GM19328 (cell line): ENCODE measurements around the gene CTBP1.

Experiments
- ATAC-seq: cut with Tn5 transposase; IDR thresholded peaks from one replicate; pipeline ENCODE4 v1.9.1; 2021; ENCODE audit warnings: mild to moderate bottlenecking, moderate library complexity; ENCODE audit not compliant: unreplicated experiment

Gene CTBP1

DNA sequence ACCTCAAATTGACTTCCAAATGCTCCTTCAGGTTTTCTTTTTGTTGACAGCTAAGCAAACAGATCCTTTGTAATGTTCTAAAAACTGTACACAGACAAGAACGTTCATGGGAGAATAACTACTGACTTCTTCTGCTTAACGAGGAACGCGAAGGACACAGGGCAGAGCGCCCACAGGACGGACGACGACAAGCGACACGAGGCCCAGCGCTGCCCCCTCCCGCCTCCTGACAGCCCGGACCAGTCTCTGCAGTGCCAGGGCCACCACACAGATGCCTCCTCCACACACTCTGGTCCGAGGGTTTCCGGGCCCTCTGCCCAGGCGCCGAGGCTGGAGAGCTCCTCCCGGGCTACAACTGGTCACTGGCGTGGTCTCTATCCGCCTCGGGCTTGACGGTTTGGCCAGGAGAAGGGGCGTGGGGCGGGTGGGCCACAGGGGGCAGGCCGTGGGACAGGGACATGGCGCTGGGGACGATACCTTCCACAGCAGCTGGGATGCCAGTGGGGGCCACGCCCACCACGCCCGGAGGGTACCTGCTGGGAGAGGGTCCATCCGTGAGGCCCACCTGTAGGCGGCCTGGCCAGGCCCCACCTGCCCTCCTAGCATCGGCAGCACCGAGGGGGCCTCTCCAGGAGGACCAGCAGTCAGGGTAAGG, 36.9 kb downstream of the CTBP1 start:
- no peak for ATAC-seq

GRCh38 chr4:1211371-1211770, 37.6 kb downstream of the CTBP1 start:
- no peak for ATAC-seq

DNA sequence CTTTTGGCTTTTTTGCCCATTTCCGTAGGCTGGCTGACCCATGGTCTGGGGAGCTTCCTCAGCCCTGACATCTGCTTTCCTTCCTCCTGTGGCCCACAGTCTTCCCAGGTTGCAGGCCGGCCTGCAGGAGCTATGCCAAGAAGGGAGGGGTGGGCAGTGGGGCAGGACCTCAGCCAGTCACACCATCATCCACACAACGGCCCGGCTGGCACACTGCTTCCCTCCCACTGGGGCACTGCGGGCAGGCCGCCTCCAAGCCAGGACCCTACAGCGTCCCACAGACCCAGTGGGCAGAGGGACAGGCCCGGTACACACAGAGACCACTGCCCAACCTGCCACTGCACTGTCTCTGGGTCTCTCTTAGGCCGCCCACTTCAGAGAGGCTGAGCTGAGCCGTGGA, 38.0 kb downstream of the CTBP1 start:
- ATAC-seq: no peak

DNA sequence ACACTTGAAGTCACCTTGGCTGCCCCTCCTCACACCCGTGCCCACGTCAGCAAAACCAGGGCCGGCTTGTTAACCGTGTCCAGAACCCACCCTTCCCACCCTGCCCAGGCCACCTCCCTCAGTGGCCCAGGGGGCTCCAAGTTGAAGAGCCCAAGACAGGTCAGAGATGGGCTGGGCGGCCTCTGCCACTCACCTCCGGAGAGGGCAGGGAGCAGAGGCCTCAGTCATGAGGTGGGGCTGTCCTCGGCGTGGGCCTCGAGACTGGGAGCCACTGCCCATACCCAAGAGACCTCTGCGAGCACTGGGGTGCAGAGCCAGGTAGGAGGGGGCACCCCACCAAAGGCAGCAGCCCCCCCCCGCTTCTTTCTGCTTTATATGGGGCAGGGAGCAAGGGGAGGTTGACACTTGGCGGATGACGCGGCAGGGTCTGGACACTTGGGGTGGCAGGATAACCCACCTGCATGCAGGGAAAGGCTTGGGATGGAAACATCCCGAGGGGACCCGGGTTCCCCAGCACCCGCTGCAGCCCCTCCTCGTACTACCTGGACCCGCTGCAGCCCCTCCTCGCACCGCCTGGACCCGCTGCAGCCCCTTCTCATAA, 38.6 kb downstream of the CTBP1 start:
- no peak for ATAC-seq

DNA sequence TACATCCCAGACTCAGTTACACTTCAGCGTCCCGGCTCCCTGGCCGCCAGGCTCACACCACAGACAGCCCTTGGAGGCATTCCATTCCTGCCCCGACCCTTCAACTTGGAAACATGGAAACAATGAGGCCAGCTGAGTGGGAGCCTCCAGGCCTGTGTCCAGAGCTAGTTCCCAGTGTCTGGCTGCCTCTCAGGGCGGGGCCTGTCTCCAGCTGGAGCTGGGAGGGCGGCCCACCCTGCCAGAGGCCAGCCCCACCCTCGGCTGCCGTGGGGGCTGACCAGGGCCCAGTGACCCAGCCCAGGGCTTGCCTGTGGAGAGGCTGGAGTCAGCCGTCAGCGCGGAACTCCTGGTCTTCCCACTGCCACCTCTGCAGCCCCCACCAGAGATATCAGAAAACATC, 39.1 kb downstream of the CTBP1 start:
- no peak for ATAC-seq

GRCh38 chr4:1208970-1209704, 39.8 kb downstream of the CTBP1 start:
- ATAC-seq: no peak

- ATAC-seq: no peak
Observed at GRCh38 chr4:1208266-1208961, 40.5 kb downstream of the CTBP1 start.

DNA sequence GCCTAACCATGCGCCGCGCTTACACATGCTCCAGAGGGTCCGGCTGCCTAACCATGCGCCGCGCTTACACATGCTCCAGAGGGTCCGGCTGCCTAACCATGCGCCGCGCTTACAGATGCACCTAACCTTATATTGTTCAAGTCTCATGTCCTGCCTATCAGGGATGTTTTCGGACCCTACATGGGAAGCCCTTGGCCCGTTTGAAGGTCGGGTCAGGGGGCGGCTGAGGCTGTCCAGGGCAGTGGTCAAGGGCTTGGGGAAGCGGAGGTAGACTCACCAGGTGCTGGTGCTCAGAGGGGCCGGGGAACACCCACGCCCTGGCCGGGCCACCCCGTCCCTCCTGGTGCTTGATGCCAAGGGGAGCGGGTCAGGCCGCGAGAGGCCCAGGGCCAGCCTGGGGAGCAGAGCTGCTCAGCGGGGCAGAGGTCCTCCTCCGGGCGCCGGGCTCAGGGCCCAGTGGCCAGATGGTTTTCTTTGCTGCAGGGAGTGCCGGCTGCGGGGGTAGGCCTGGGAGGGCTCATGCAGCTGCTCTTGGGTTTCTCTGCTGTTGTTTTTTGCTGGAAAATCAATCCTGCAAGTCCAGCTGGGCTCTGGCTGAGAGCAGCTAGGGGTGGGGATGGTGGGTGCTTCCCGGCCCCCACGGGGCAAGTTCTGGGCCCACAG, 41.2 kb downstream of the CTBP1 start:
- no peak for ATAC-seq

DNA sequence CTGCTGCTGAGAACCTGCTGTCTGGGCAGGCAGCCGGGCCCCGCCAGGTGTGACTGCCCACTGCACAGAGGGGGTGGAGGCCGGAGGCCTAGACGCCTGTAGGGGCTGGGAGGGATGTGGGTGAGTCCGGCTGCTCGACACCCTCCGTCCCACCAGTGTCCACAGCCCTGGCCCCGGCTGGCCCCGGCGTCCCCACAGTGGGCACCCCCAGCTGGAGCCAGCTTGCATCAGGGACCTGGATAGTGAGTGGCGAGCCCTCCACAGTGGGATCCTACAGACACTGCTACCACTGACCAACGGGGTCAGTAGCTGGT, 41.8 kb downstream of the CTBP1 start:
- ATAC-seq: no peak

- no peak for ATAC-seq
Observed at GRCh38 chr4:1206299-1207156, 42.4 kb downstream of the CTBP1 start.

- ATAC-seq: no peak
Observed at GRCh38 chr4:1205586-1206298, 43.2 kb downstream of the CTBP1 start.

DNA sequence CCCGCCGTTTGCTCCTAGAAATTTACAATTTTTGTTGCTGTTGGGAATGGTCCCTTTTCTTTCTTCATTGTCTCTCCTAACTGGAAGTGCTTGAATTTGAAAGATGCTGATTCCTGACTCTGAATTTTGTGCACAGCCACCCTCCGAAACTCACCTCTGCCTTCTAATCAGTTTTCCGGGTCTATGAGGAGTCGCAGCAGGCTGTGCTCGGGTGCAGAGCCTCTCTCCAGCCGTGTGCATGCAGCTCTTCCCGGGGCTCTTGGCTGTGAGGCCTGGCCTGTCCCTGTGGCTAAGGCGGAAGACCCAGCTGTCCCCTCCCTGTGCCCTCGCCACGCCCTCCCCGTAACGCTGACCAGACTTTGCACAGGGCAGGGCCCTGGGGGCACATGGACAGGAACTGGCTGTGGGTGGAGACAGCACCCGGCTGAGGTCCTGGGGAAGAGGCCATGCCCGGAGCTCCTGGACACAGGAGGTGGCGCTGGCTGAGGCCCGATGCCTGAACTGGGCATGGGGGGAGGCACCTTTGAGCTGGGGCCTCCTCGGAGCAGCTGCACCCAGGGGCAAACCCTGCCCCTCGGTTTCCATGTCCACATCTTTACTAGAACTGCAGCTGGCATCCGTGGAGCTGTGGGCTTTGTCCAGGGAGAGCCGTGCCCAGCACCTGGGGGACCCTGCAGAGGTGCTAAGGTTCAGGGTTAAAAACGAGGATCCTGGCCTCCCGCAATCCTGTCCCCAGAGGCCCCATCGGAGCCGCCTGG, 43.9 kb downstream of the CTBP1 start:
- ATAC-seq: no peak

DNA sequence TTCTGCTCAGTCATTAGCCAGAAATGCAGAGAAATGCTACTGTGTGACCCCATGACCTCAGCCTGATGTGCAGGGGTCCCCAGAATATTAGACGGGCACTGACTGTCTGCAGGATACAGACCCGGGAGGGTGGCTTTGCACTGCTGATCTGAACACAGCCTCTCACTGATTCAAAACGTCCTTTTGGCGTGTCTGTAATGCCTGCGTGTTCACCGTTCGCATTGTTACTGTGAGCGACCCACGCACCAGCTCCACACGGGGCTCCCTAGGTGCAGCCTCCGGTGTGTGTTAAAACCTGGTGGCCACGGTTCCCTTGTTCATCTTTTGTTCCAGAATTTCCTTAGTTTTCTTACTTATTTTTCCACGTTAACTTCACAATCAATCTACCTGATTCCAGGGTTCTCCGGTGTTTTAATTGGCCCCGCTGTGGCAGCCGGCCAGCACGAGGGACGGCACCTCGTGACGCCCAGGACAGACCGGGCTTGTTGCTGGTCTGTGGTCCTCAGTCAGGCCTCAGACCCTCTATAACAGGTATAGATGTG, 44.6 kb downstream of the CTBP1 start:
- no peak for ATAC-seq

DNA sequence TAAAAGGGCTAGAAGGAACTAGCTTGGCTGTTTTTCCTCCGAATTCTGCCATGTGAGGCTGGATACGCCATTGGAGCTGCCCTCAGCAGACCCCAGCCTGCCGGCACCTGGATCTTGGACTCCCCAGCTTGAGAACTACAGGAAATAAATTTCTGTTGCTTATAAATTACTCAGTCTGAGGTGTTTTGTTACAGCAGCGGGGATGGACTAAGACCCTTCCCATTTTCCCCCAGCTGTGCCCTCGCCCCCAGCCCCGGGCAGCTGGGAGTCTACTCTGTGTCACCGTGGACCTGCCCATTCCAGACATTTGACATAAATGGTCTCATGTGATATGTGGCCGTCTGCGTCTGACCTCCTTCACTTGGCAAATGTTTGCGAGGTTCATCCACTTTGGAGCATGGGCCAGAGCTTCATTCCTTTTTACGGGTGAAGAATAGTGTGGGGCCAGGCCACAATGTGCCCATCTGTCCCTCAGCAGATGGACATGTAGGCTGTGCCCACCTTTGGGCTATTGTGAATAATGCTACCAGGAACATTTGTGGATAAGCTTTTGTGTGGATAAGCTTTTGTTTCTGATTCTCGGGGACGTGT, 45.8 kb downstream of the CTBP1 start:
- ATAC-seq: no peak

GRCh38 chr4:1202526-1203011, 46.4 kb downstream of the CTBP1 start:
- no peak for ATAC-seq

DNA sequence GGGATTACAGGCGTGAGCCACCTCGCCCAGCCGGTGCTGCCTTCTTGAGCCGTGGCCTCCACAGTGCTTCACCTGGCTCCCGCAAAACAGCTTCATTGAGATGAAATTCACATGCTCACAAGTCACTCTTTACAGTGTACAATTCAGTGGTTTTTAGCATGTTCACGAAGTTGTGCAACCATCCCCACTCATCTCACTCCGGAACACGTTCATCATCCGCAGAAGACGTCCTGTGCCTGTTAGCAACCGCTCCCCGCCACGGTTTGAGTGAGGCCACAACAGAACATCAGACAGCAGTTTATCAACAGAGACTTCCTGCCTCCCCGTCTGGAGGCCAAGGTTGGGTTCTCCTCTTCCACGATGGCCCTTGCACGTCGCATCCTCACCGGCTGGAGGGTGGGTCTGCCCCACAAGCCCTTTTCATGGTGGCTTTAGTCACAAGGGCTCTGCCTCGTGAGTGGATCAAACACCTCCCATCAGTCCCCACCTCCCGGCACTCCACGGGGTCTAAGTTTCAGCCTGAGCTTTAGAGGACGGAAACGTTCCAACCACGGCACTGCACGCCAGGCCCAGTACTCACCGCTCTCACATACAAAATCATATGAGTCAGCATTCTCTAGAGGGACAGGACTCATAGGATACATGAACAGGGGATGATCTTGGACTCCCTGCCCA, 46.9 kb downstream of the CTBP1 start:
- no peak for ATAC-seq

GRCh38 chr4:1200425-1201035, 48.4 kb downstream of the CTBP1 start:
- no peak for ATAC-seq
